Mucosa of descending colon (tissue), 3 donors: ENCODE data around the gene ZNF764. TPM values are rescaled to one million over a fixed set of nuclear protein-coding genes. Genes with fewer than 3 reads are reported as not detected.
A peak's percentile ranks its signal among the peaks of the same experiment; 100 is the strongest.
"Not testable (repeated sequence)": the region's sequence is repeated elsewhere in the genome, so short reads cannot be mapped to it uniquely, and the experiment has no call there.

Experiments
- ATAC-seq: fragments of 200-7000 bp; cut with Tn5 transposase; one replicate; pipeline ENCODE4 v1.9.1; 2020; ENCODE audit warnings: mild to moderate bottlenecking, moderate library complexity
- DNase-seq, 3 donors: peaks; one replicate each; pipeline ENCODE4 v3.0.0-alpha.2; 2020
- H3K36me3 ChIP-seq: fragments of 200-600 bp; one replicate; pipeline ENCODE4 v1.8.0; 2021; ENCODE audit warnings: low read depth, mild to moderate bottlenecking
- H3K4me1 ChIP-seq: fragments of 200-600 bp; one replicate; pipeline ENCODE4 v1.8.0; 2021; ENCODE audit warnings: low read depth, mild to moderate bottlenecking
- H3K4me3 ChIP-seq: fragments of 200-600 bp; one replicate; pipeline ENCODE4 v1.8.0; 2021; ENCODE audit warnings: mild to moderate bottlenecking
- H3K9me3 ChIP-seq: fragments of 200-600 bp; one replicate; pipeline ENCODE4 v1.8.0; 2021; ENCODE audit warnings: mild to moderate bottlenecking
- CTCF ChIP-seq: fragments of 200-600 bp; IDR thresholded peaks from one replicate; pipeline ENCODE4 v1.8.0; 2022; ENCODE audit warnings: antibody characterized with exemption, mild to moderate bottlenecking
- intact Hi-C, 2 donors: fragments of 100-400 bp; cut with DNase I in 1 of 2; cut with micrococcal nuclease in 1 of 2; formaldehyde crosslinking; loops; one replicate each; pipeline versions ENCODE4 v1.11.0 to v1.11.1; 2022; cut with DNase I, micrococcal nuclease
- total RNA-seq, 3 donors: library from RNA; stranded (reverse); fragmentation: NEBNext Ultra II Directional in 2 of 3; extraction: Animal tissue kit (Norgen Biotek cat#: 25700) in 2 of 3; gene quantifications; one replicate each; pipeline versions ENCODE4 v1.2.1 to v1.2.4, GENCODE V29; 2021 to 2023
- donor health status: DM: no; HTN: no; CAD: no; lungs with moderate emphysema.
- donor health status: DM: no; HTN: no; CAD: no.
- donor health status: DM: no; HTN: yes; CAD: no.

The ZNF764 gene
- total RNA-seq, 3 donors from 2014 or later = 11.2 to 20.2 (median 12.7) TPM

GRCh38 chr16:30525844-30526136 lies 32.4 kb downstream of the ZNF764 start:
- H3K36me3 ChIP-seq = no peaks in the 10 kb centered on the region
- intact Hi-C loops = no loop called here
- H3K4me3 ChIP-seq = peak overlapping the region; percentile 61
- ATAC-seq (no peak), DNase-seq (no peak)
- H3K9me3 ChIP-seq = no peaks in the 10 kb centered on the region
- peaks cover 16% of the 10 kb centered on the region for H3K4me1 ChIP-seq
- no peak for TF ChIP-seq CTCF

- H3K4me3 ChIP-seq = no peak overlapping the region
- peaks cover 16% of the 10 kb centered on the region for H3K4me1 ChIP-seq
- no peak for TF ChIP-seq CTCF
- intact Hi-C loops = no loop called here
- peak in 2 of 3 donors; percentile 52 to 62 for DNase-seq
- no peaks in the 10 kb centered on the region for H3K36me3 ChIP-seq
- ATAC-seq = no peak
- H3K9me3 ChIP-seq = no peaks in the 10 kb centered on the region
These were observed 33.3 kb downstream of the ZNF764 start for GRCh38 chr16:30524575-30525568.

- no peak for DNase-seq
- ATAC-seq = no peak
- intact Hi-C loops = no loop called here
- H3K4me1 ChIP-seq = peaks cover 16% of the 10 kb centered on the region
- no peaks in the 10 kb centered on the region for H3K9me3 ChIP-seq
- TF ChIP-seq CTCF = no peak
- H3K36me3 ChIP-seq = no peaks in the 10 kb centered on the region
- H3K4me3 ChIP-seq = no peak overlapping the region
These were observed 34.2 kb downstream of the ZNF764 start for GRCh38 chr16:30523768-30524574.

- H3K4me3 ChIP-seq, H3K36me3 ChIP-seq, intact Hi-C loops, ATAC-seq, H3K9me3 ChIP-seq: not testable (repeated sequence)
- H3K4me1 ChIP-seq = peaks cover 14% of the 10 kb centered on the region
- peak in 1 of 3 donors; percentile 48 for DNase-seq
These were observed 35.3 kb downstream of the ZNF764 start for GRCh38 chr16:30522702-30523463.

GRCh38 chr16:30521873-30522641 lies 36.1 kb downstream of the ZNF764 start:
- DNase-seq = peak in 2 of 3 donors; percentile 38 to 41
- peak; percentile 27 for ATAC-seq
- Histone ChIP-seq H3K4me3 (no peak overlapping the region), H3K4me1 (peaks cover 9% of the 10 kb centered on the region), H3K9me3 (no peaks in the 10 kb centered on the region), H3K36me3 (no peaks in the 10 kb centered on the region)
- intact Hi-C loops = no loop called here
- TF ChIP-seq CTCF = no peak
